Testis (tissue), 3 donors: ENCODE data around the gene NECTIN1. TPM values are rescaled to one million over a fixed set of nuclear protein-coding genes. Genes with fewer than 3 reads are reported as not detected.

Experiments used
- DNase-seq: peaks from one replicate; pipeline ENCODE4 v3.0.0-alpha.2; 2019
- H3K27ac ChIP-seq, 2 donors: fragments of 200-600 bp; sonication (generic); one replicate each; pipeline ENCODE4 v1.5.1; 2019
- H3K27me3 ChIP-seq: fragments of 200-600 bp; sonication (generic); one replicate; pipeline ENCODE4 v1.5.1; 2019
- H3K36me3 ChIP-seq: fragments of 200-600 bp; sonication (generic); one replicate; pipeline ENCODE4 v1.5.1; 2017; ENCODE audit warnings: low read depth; ENCODE audit errors: missing control alignments
- H3K4me1 ChIP-seq: fragments of 200-600 bp; sonication (generic); one replicate; pipeline ENCODE4 v1.5.1; 2019
- H3K4me3 ChIP-seq, 2 donors: fragments of 200-600 bp; sonication (generic); one replicate each; pipeline ENCODE4 v1.5.1; 2017 to 2019
- H3K9me3 ChIP-seq: fragments of 200-600 bp; sonication (generic); one replicate; pipeline ENCODE4 v1.5.1; 2017
- POLR2A ChIP-seq: fragments of 450-650 bp; IDR thresholded peaks from one replicate; pipeline ENCODE4 v1.6.1; 2017; ENCODE audit warnings: antibody characterized with exemption, mild to moderate bottlenecking, moderate library complexity
- WGBS, 2 donors: methylation state at CpG; one replicate each; pipeline ENCODE4 v1.1.5; 2018; 5-methylcytosine and 5-hydroxymethylcytosine counted together
- intact Hi-C: fragments of 100-400 bp; cut with DNase I; formaldehyde crosslinking; loops from one replicate; pipeline ENCODE4 v1.15.1; 2023; ENCODE audit warnings: low total_unique reads
- polyA plus RNA-seq: library from polyadenylated mRNA; stranded (reverse); fragments of 350-450 nt; fragmentation: Illumina TruSeq; extraction: RNeasy Lipid Tissue Mini Kit (QIAGEN cat#74804); gene quantifications from one replicate; pipeline ENCODE4 v1.2.3, GENCODE V29; 2014; ENCODE audit warnings: low read depth, low replicate concordance; ENCODE audit not compliant: insufficient read depth
- total RNA-seq, 2 donors: library from RNA; depleted of rRNA; stranded (reverse); fragments of >200 nt; gene quantifications; one replicate each; pipeline ENCODE4 v1.2.3, GENCODE V29; 2016
- TF ChIP-seq, protein P1 (sequence below), 3 experiments: fragments of 450-650 bp in 2 of 3; fragments of 200-600 bp in 1 of 3; sonication (generic) in 1 of 3; IDR thresholded peaks; one replicate each; pipeline ENCODE4 v1.5.1; 2016 to 2019; ENCODE audit warnings: antibody characterized with exemption in 3 of 3, mild to moderate bottlenecking in 2 of 3, moderate library complexity in 1 of 3

The NECTIN1 gene
- total and polyA plus RNA-seq, 3 donors from 2014 or later: 5.2 to 5.4 (median 5.2) TPM

DNA sequence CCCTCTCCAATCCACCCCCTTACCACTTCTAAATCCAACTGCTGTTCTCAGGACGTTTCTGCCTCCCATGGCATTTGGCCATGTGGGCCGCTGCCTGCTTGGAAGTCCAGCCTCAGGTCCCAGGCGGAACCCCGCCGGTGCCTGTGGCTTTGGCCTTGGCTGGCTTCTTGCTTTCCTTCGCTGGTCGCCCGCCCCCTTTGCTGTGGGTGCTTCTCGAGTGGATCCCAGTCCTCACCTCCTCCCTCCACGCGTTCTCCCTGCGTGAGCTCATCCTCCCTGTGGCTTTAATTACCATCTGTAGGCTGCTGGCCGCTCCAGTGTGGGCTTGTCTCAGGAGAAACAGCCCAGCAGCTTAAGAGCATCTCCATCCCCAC is 111.7 kb downstream of the NECTIN1 start:
- no peak for DNase-seq
- TF ChIP-seq, protein P1, sequence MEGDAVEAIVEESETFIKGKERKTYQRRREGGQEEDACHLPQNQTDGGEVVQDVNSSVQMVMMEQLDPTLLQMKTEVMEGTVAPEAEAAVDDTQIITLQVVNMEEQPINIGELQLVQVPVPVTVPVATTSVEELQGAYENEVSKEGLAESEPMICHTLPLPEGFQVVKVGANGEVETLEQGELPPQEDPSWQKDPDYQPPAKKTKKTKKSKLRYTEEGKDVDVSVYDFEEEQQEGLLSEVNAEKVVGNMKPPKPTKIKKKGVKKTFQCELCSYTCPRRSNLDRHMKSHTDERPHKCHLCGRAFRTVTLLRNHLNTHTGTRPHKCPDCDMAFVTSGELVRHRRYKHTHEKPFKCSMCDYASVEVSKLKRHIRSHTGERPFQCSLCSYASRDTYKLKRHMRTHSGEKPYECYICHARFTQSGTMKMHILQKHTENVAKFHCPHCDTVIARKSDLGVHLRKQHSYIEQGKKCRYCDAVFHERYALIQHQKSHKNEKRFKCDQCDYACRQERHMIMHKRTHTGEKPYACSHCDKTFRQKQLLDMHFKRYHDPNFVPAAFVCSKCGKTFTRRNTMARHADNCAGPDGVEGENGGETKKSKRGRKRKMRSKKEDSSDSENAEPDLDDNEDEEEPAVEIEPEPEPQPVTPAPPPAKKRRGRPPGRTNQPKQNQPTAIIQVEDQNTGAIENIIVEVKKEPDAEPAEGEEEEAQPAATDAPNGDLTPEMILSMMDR (IDR thresholded peaks at IDR 0.05): no peak
- TF ChIP-seq POLR2A: no peak
- H3K4me3 ChIP-seq: no peak overlapping the region
- intact Hi-C loops: no loop called here
- no peaks in the 10 kb centered on the region for H3K36me3 ChIP-seq
- no peaks in the 10 kb centered on the region for H3K4me1 ChIP-seq
- no peaks in the 10 kb centered on the region for H3K9me3 ChIP-seq
- 59 to 66% methylated on average over 13 of the region's 13 CpGs for WGBS, 2 donors
- no peaks in the 10 kb centered on the region for H3K27me3 ChIP-seq
- no peak overlapping the region for H3K27ac ChIP-seq

DNA sequence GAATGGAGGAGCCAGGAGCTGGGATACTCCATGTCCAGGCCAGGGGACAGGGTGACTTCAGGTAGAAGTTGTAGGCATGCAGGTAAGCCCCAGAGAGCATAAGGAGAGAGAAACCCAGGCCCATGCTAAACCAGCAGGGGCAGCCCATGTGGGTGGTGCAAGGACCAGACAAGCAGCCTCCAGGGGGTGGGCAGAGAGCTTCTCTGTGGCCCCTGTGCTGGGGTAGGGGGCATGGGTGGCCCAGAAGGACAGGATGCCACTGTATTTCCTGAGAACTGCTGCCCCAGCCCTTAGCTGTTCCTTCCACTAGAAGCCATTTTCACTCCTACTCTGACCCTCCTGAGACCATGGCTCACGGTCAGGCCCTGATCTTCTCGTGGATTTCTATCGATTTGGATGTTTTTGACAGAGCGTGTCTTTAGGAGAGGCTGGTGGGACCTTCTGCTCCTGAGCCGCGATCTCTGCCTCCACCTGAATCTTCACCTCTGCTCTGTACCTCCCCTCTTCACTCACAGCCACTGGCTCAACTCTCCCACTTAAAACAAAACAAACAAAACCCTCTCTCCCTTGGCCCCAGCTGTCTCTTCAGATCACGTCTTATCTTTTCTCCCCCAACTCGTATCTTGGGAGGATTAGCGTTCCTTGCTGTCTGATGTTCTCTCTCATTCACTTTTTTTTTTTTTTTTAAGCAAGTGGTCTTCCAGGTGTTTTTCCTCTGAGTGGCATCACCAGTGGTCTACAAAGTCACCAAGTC is 112.2 kb downstream of the NECTIN1 start:
- H3K27ac ChIP-seq: no peak overlapping the region
- DNase-seq: no peak
- H3K4me1 ChIP-seq: no peaks in the 10 kb centered on the region
- no peak for TF ChIP-seq POLR2A
- TF ChIP-seq, protein P1 (IDR thresholded peaks at IDR 0.05): no peak
- no peak overlapping the region for H3K4me3 ChIP-seq
- intact Hi-C loops: no loop called here
- no peaks in the 10 kb centered on the region for H3K9me3 ChIP-seq
- WGBS, 2 donors: 60 to 72% methylated on average over 9 of the region's 9 CpGs
- no peaks in the 10 kb centered on the region for H3K36me3 ChIP-seq
- H3K27me3 ChIP-seq: no peaks in the 10 kb centered on the region

DNA sequence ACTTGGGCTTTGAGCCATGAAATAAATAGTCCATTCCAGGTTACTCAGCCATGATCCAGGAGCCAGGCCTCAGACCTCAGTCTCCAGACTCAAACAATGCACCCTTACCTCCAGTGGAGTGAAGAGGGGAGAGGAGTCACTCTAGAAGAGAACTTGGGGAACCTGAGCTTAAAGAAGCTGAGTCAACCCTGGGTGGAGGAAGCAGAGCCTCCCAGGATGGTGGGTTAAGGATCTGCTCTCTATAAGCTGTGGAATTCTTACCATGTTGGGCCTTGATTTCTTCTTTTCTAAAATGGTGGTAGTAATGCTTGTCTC is 113.2 kb downstream of the NECTIN1 start:
- no peaks in the 10 kb centered on the region for H3K9me3 ChIP-seq
- TF ChIP-seq, protein P1 (IDR thresholded peaks at IDR 0.05): no peak
- TF ChIP-seq POLR2A: no peak
- H3K36me3 ChIP-seq: no peaks in the 10 kb centered on the region
- H3K4me3 ChIP-seq: no peak overlapping the region
- no peaks in the 10 kb centered on the region for H3K4me1 ChIP-seq
- H3K27ac ChIP-seq: no peak overlapping the region
- no peaks in the 10 kb centered on the region for H3K27me3 ChIP-seq
- intact Hi-C loops: no loop called here
- DNase-seq: no peak

DNA sequence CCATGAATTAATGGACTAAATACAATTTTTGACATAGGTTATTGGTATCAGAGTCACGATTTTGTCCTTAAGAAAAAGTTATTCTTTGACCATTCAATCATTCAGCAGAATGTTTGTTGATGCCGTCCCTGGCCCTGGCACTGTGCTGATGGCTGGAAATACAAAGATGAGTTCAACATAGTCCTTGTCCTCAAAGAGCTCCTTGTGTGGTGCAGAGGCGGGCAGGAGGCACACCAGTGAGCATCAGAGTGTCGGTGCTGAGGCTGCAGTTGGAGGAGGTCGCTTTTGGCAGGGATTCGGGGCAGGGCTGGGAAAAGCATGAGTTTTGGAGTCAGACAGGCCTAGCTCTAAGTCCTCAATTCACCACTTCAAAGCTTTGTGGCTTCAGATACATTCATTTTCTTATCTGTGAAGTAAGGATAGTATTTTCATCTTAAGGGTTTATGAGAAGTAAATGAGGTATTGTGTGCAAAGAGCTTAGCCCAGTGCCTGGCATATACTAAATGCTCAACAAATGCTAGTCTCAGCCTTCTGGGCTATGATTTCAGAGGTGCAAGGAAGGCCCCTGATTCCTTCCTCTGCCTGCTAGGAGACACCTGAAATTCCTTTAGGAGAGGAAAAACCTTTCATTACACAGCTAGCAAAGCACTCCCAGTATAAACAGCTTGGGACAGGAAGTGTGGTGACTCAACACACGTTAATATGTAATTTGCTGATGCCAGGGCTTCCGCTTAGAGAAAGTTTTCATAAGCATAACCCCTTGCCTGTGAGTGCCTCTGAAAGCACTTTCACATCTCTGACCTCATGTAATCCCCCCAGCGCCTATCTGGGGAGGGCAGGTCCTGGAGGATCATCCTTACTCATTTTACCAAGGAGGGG is 113.8 kb downstream of the NECTIN1 start:
- Histone ChIP-seq H3K4me1 (no peaks in the 10 kb centered on the region), H3K4me3 (no peak overlapping the region), H3K9me3 (no peaks in the 10 kb centered on the region), H3K27ac (no peak overlapping the region), H3K36me3 (no peaks in the 10 kb centered on the region), H3K27me3 (no peaks in the 10 kb centered on the region)
- TF ChIP-seq, protein P1 (IDR thresholded peaks at IDR 0.05): no peak
- TF ChIP-seq POLR2A: no peak
- WGBS, 2 donors: 81 to 91% methylated on average over 9 of the region's 9 CpGs
- intact Hi-C loops: no loop called here
- no peak for DNase-seq
